ENCODE measurements around the gene TMEM270.

TMEM270 gene

GRCh38 chr7:73907554-73908122 lies 46.7 kb downstream of the TMEM270 start:
- Histone ChIP-seq H3K9me3 (ENCODE audit: control insufficient read depth, insufficient read depth, low read length) (no peaks in the 10 kb centered on the region), H3K4me1 (ENCODE audit: control insufficient read depth, insufficient read depth, low read length) (peaks cover 3% of the 10 kb centered on the region; the same call in 1 of the 2 replicates), H3K27me3 (ENCODE audit: control insufficient read depth, insufficient read depth, low read length) (no peaks in the 10 kb centered on the region), H3K4me3 (ENCODE audit: low read length) (no peak overlapping the region), H3K36me3 (ENCODE audit: control insufficient read depth, insufficient read depth, low read length) (no peaks in the 10 kb centered on the region), H3K27ac (ENCODE audit: low read length) (no peak overlapping the region)
- DNase-seq (ENCODE audit: low read depth, low spot score) = no peak
- WGBS (ENCODE audit: insufficient coverage, insufficient read length) = no CpG with 5 or more reads among the region's 12 CpGs

- H3K27ac ChIP-seq (ENCODE audit: low read length) = no peak overlapping the region
- H3K4me1 ChIP-seq (ENCODE audit: control insufficient read depth, insufficient read depth, low read length) = peaks cover 3% of the 10 kb centered on the region; the same call in 1 of the 2 replicates
- no peaks in the 10 kb centered on the region for H3K9me3 ChIP-seq (ENCODE audit: control insufficient read depth, insufficient read depth, low read length)
- no peaks in the 10 kb centered on the region for H3K36me3 ChIP-seq (ENCODE audit: control insufficient read depth, insufficient read depth, low read length)
- no CpG with 5 or more reads among the region's 17 CpGs for WGBS (ENCODE audit: insufficient coverage, insufficient read length)
- DNase-seq (ENCODE audit: low read depth, low spot score) = no peak
- H3K27me3 ChIP-seq (ENCODE audit: control insufficient read depth, insufficient read depth, low read length) = no peaks in the 10 kb centered on the region
- H3K4me3 ChIP-seq (ENCODE audit: low read length) = no peak overlapping the region
Measured at GRCh38 chr7:73908123-73908611, 47.2 kb downstream of the TMEM270 start.

- Histone ChIP-seq H3K27ac (ENCODE audit: low read length) (no peak overlapping the region), H3K36me3 (ENCODE audit: control insufficient read depth, insufficient read depth, low read length) (no peaks in the 10 kb centered on the region), H3K4me1 (ENCODE audit: control insufficient read depth, insufficient read depth, low read length) (peaks cover 3% of the 10 kb centered on the region; the same call in 1 of the 2 replicates), H3K4me3 (ENCODE audit: low read length) (no peak overlapping the region), H3K9me3 (ENCODE audit: control insufficient read depth, insufficient read depth, low read length) (no peaks in the 10 kb centered on the region), H3K27me3 (ENCODE audit: control insufficient read depth, insufficient read depth, low read length) (no peaks in the 10 kb centered on the region)
- DNase-seq (ENCODE audit: low read depth, low spot score) = no peak
- no CpG with 5 or more reads among the region's 13 CpGs for WGBS (ENCODE audit: insufficient coverage, insufficient read length)
Measured at GRCh38 chr7:73909051-73909941, 48.3 kb downstream of the TMEM270 start.

- Histone ChIP-seq H3K27me3 (ENCODE audit: control insufficient read depth, insufficient read depth, low read length) (no peaks in the 10 kb centered on the region), H3K9me3 (ENCODE audit: control insufficient read depth, insufficient read depth, low read length) (no peaks in the 10 kb centered on the region), H3K27ac (ENCODE audit: low read length) (no peak overlapping the region), H3K4me1 (ENCODE audit: control insufficient read depth, insufficient read depth, low read length) (peaks cover 3% of the 10 kb centered on the region; the same call in 1 of the 2 replicates), H3K36me3 (ENCODE audit: control insufficient read depth, insufficient read depth, low read length) (no peaks in the 10 kb centered on the region), H3K4me3 (ENCODE audit: low read length) (no peak overlapping the region)
- WGBS (ENCODE audit: insufficient coverage, insufficient read length) = no CpG with 5 or more reads among the region's 7 CpGs
- no peak for DNase-seq (ENCODE audit: low read depth, low spot score)
Measured at GRCh38 chr7:73909996-73910395, 49.0 kb downstream of the TMEM270 start.

GRCh38 chr7:73912223-73912622 lies 51.3 kb downstream of the TMEM270 start:
- Histone ChIP-seq H3K36me3 (ENCODE audit: control insufficient read depth, insufficient read depth, low read length) (no peaks in the 10 kb centered on the region), H3K27ac (ENCODE audit: low read length) (no peak overlapping the region), H3K27me3 (ENCODE audit: control insufficient read depth, insufficient read depth, low read length) (no peaks in the 10 kb centered on the region), H3K4me3 (ENCODE audit: low read length) (no peak overlapping the region), H3K4me1 (ENCODE audit: control insufficient read depth, insufficient read depth, low read length) (peaks cover 7% of the 10 kb centered on the region; the same call in 1 of the 2 replicates), H3K9me3 (ENCODE audit: control insufficient read depth, insufficient read depth, low read length) (no peaks in the 10 kb centered on the region)
- WGBS (ENCODE audit: insufficient coverage, insufficient read length) = no CpG with 5 or more reads among the region's 5 CpGs
- DNase-seq (ENCODE audit: low read depth, low spot score) = no peak
